Testis (tissue), 3 donors: ENCODE results near the gene ASB18. TPM values are rescaled to one million over a fixed set of nuclear protein-coding genes. Genes with fewer than 3 reads are reported as not detected.

Experiments
- DNase-seq: peaks from one replicate; pipeline ENCODE4 v3.0.0-alpha.2; 2019
- H3K27ac ChIP-seq, 2 donors: fragments of 200-600 bp; sonication (generic); one replicate each; pipeline ENCODE4 v1.5.1; 2019
- H3K27me3 ChIP-seq: fragments of 200-600 bp; sonication (generic); one replicate; pipeline ENCODE4 v1.5.1; 2019
- H3K36me3 ChIP-seq: fragments of 200-600 bp; sonication (generic); one replicate; pipeline ENCODE4 v1.5.1; 2017; ENCODE audit warnings: low read depth; ENCODE audit errors: missing control alignments
- H3K4me1 ChIP-seq: fragments of 200-600 bp; sonication (generic); one replicate; pipeline ENCODE4 v1.5.1; 2019
- H3K4me3 ChIP-seq, 2 donors: fragments of 200-600 bp; sonication (generic); one replicate each; pipeline ENCODE4 v1.5.1; 2017 to 2019
- H3K9me3 ChIP-seq: fragments of 200-600 bp; sonication (generic); one replicate; pipeline ENCODE4 v1.5.1; 2017
- CTCF ChIP-seq, 3 experiments: fragments of 450-650 bp in 2 of 3; fragments of 200-600 bp in 1 of 3; sonication (generic) in 1 of 3; IDR thresholded peaks; one replicate each; pipeline ENCODE4 v1.5.1; 2016 to 2019; ENCODE audit warnings: antibody characterized with exemption in 3 of 3, mild to moderate bottlenecking in 2 of 3, moderate library complexity in 1 of 3
- POLR2A ChIP-seq: fragments of 450-650 bp; IDR thresholded peaks from one replicate; pipeline ENCODE4 v1.6.1; 2017; ENCODE audit warnings: antibody characterized with exemption, mild to moderate bottlenecking, moderate library complexity
- WGBS, 2 donors: methylation state at CpG; one replicate each; pipeline ENCODE4 v1.1.5; 2018; 5-methylcytosine and 5-hydroxymethylcytosine counted together
- intact Hi-C: fragments of 100-400 bp; cut with DNase I; formaldehyde crosslinking; loops from one replicate; pipeline ENCODE4 v1.15.1; 2023; ENCODE audit warnings: low total_unique reads
- polyA plus RNA-seq: library from polyadenylated mRNA; stranded (reverse); fragments of 350-450 nt; fragmentation: Illumina TruSeq; extraction: RNeasy Lipid Tissue Mini Kit (QIAGEN cat#74804); gene quantifications from one replicate; pipeline ENCODE4 v1.2.3, GENCODE V29; 2014; ENCODE audit warnings: low read depth, low replicate concordance; ENCODE audit not compliant: insufficient read depth
- total RNA-seq, 2 donors: library from RNA; depleted of rRNA; stranded (reverse); fragments of >200 nt; gene quantifications; one replicate each; pipeline ENCODE4 v1.2.3, GENCODE V29; 2016

ASB18 gene
- total and polyA plus RNA-seq, 3 donors from 2014 or later: 0.43 to 4.9 (median 0.67) TPM

- Histone ChIP-seq H3K27me3 (no peaks in the 10 kb centered on the region), H3K27ac (no peak overlapping the region), H3K4me1 (no peaks in the 10 kb centered on the region), H3K9me3 (no peaks in the 10 kb centered on the region), H3K4me3 (no peak overlapping the region), H3K36me3 (no peaks in the 10 kb centered on the region)
- TF ChIP-seq CTCF (IDR thresholded peaks at IDR 0.05) (no peak), POLR2A (no peak)
- 93 to 95% methylated on average over 6 of the region's 6 CpGs for WGBS, 2 donors
- intact Hi-C loops: no loop called here
- DNase-seq: no peak
These were observed 23.4 kb upstream of the ASB18 start for GRCh38 chr2:236287656-236288055.

GRCh38 chr2:236286873-236287545, 22.8 kb upstream of the ASB18 start:
- H3K9me3 ChIP-seq: no peaks in the 10 kb centered on the region
- intact Hi-C loops: no loop called here
- no peak overlapping the region for H3K27ac ChIP-seq
- no peaks in the 10 kb centered on the region for H3K36me3 ChIP-seq
- H3K27me3 ChIP-seq: no peaks in the 10 kb centered on the region
- H3K4me3 ChIP-seq: no peak overlapping the region
- DNase-seq: no peak
- H3K4me1 ChIP-seq: no peaks in the 10 kb centered on the region
- 87 to 93% methylated on average over 7 of the region's 7 CpGs for WGBS, 2 donors
- TF ChIP-seq POLR2A: no peak
- TF ChIP-seq CTCF (IDR thresholded peaks at IDR 0.05): no peak

- TF ChIP-seq CTCF (IDR thresholded peaks at IDR 0.05) (no peak), POLR2A (no peak)
- intact Hi-C loops: no loop called here
- no peaks in the 10 kb centered on the region for H3K36me3 ChIP-seq
- DNase-seq: no peak
- H3K9me3 ChIP-seq: no peaks in the 10 kb centered on the region
- no peak overlapping the region for H3K4me3 ChIP-seq
- no peaks in the 10 kb centered on the region for H3K4me1 ChIP-seq
- no peak overlapping the region for H3K27ac ChIP-seq
- 63 to 81% methylated on average over 1 of the region's 1 CpG for WGBS, 2 donors
- no peaks in the 10 kb centered on the region for H3K27me3 ChIP-seq
These were observed 20.0 kb upstream of the ASB18 start for GRCh38 chr2:236284208-236284607.

GRCh38 chr2:236282406-236282805, 18.2 kb upstream of the ASB18 start:
- intact Hi-C loops: no loop called here
- H3K9me3 ChIP-seq: no peaks in the 10 kb centered on the region
- H3K27me3 ChIP-seq: no peaks in the 10 kb centered on the region
- DNase-seq: no peak
- H3K4me3 ChIP-seq: no peak overlapping the region
- no peaks in the 10 kb centered on the region for H3K4me1 ChIP-seq
- no peaks in the 10 kb centered on the region for H3K36me3 ChIP-seq
- WGBS, 2 donors: 95 to 96% methylated on average over 1 of the region's 1 CpG
- TF ChIP-seq POLR2A: no peak
- no peak for TF ChIP-seq CTCF (IDR thresholded peaks at IDR 0.05)
- H3K27ac ChIP-seq: no peak overlapping the region

- 91 to 92% methylated on average over 3 of the region's 3 CpGs for WGBS, 2 donors
- no peaks in the 10 kb centered on the region for H3K36me3 ChIP-seq
- H3K4me1 ChIP-seq: no peaks in the 10 kb centered on the region
- DNase-seq: no peak
- no peaks in the 10 kb centered on the region for H3K9me3 ChIP-seq
- no peak overlapping the region for H3K27ac ChIP-seq
- no peaks in the 10 kb centered on the region for H3K27me3 ChIP-seq
- H3K4me3 ChIP-seq: no peak overlapping the region
- intact Hi-C loops: no loop called here
- TF ChIP-seq CTCF (IDR thresholded peaks at IDR 0.05): no peak
- TF ChIP-seq POLR2A: no peak
These were observed 17.2 kb upstream of the ASB18 start for GRCh38 chr2:236281423-236281822.
